ENCODE results near the gene MTTP. TPM values are rescaled to one million over a fixed set of nuclear protein-coding genes. Genes with fewer than 3 reads are reported as not detected.

MTTP gene
- total RNA-seq, 1 donor from 2014 or later: 3.9 TPM

GRCh38 chr4:99633772-99634171 is 59.1 kb downstream of the MTTP start:
- ATAC-seq: no peak

GRCh38 chr4:99634742-99635360 is 60.2 kb downstream of the MTTP start:
- intact Hi-C loops (cut with DNase I): no loop called here
- ATAC-seq: no peak

More at GRCh38 chr4:99633772-99634171, 59.1 kb downstream of the MTTP start:
- intact Hi-C loops (cut with DNase I): no loop called here
- DNase-seq (ENCODE audit: missing footprints): no peak

GRCh38 chr4:99635601-99636000 is 61.0 kb downstream of the MTTP start:
- ATAC-seq: no peak
- DNase-seq (ENCODE audit: missing footprints): no peak
- intact Hi-C loops (cut with DNase I): no loop called here

More at GRCh38 chr4:99634742-99635360, 60.2 kb downstream of the MTTP start:
- no peak for DNase-seq (ENCODE audit: missing footprints)

GRCh38 chr4:99636422-99636821 is 61.8 kb downstream of the MTTP start:
- intact Hi-C loops (cut with DNase I): no loop called here
- DNase-seq (ENCODE audit: missing footprints): no peak
- ATAC-seq: no peak

GRCh38 chr4:99637174-99637573 is 62.5 kb downstream of the MTTP start:
- ATAC-seq (no peak), DNase-seq (ENCODE audit: missing footprints) (no peak)
- intact Hi-C loops (cut with DNase I): no loop called here

GRCh38 chr4:99640676-99641075 is 66.1 kb downstream of the MTTP start:
- no peak for DNase-seq (ENCODE audit: missing footprints)
- ATAC-seq: no peak
- intact Hi-C loops (cut with DNase I): no loop called here

GRCh38 chr4:99642725-99643489 is 68.3 kb downstream of the MTTP start:
- peak; percentile 96 for ATAC-seq
- DNase-seq (ENCODE audit: missing footprints): peak; percentile 86
- intact Hi-C loops (cut with DNase I): loop anchor here (1.0 to 2.0 kb wide), 2 partner anchors 77 to 80 kb away; no protein-coding TSS in a partner anchor

- DNase-seq (ENCODE audit: missing footprints): no peak
- intact Hi-C loops (cut with DNase I): no loop called here
- ATAC-seq: no peak
These were observed 69.8 kb downstream of the MTTP start for GRCh38 chr4:99644453-99644852.

GRCh38 chr4:99645036-99645435 is 70.4 kb downstream of the MTTP start:
- ATAC-seq: no peak
- no peak for DNase-seq (ENCODE audit: missing footprints)
- intact Hi-C loops (cut with DNase I): no loop called here

- intact Hi-C loops (cut with DNase I): no loop called here
- DNase-seq (ENCODE audit: missing footprints) (no peak), ATAC-seq (no peak)
These were observed 71.0 kb downstream of the MTTP start for GRCh38 chr4:99645638-99646037.

- ATAC-seq (no peak), DNase-seq (ENCODE audit: missing footprints) (no peak)
- intact Hi-C loops (cut with DNase I): no loop called here
These were observed 72.4 kb downstream of the MTTP start for GRCh38 chr4:99647071-99647470.

- intact Hi-C loops (cut with DNase I): no loop called here
These were observed 73.7 kb downstream of the MTTP start for GRCh38 chr4:99648321-99648720.

GRCh38 chr4:99649208-99649607 is 74.6 kb downstream of the MTTP start:
- DNase-seq (ENCODE audit: missing footprints): no peak
- ATAC-seq: no peak
- intact Hi-C loops (cut with DNase I): no loop called here

More at GRCh38 chr4:99648321-99648720, 73.7 kb downstream of the MTTP start:
- ATAC-seq: no peak
- DNase-seq (ENCODE audit: missing footprints): no peak

GRCh38 chr4:99649778-99650177 is 75.2 kb downstream of the MTTP start:
- intact Hi-C loops (cut with DNase I): no loop called here
- DNase-seq (ENCODE audit: missing footprints) (peak; percentile 26), ATAC-seq (no peak)

GRCh38 chr4:99651016-99651769 is 76.6 kb downstream of the MTTP start:
- no peak for ATAC-seq
- no peak for DNase-seq (ENCODE audit: missing footprints)
- intact Hi-C loops (cut with DNase I): no loop called here

- ATAC-seq (no peak), DNase-seq (ENCODE audit: missing footprints) (peak; percentile 31)
- intact Hi-C loops (cut with DNase I): no loop called here
These were observed 77.3 kb downstream of the MTTP start for GRCh38 chr4:99651811-99652485.

GRCh38 chr4:99652596-99653436 is 78.2 kb downstream of the MTTP start:
- ATAC-seq (no peak), DNase-seq (ENCODE audit: missing footprints) (peak; percentile 65)
- intact Hi-C loops (cut with DNase I): no loop called here

- no peak for ATAC-seq
- intact Hi-C loops (cut with DNase I): no loop called here
- no peak for DNase-seq (ENCODE audit: missing footprints)
These were observed 79.3 kb downstream of the MTTP start for GRCh38 chr4:99653916-99654315.
